HUES64 (cell line): ENCODE measurements around the gene RTP4. TPM values are rescaled to one million over a fixed set of nuclear protein-coding genes. Genes with fewer than 3 reads are reported as not detected.

Experiments used
- H3K27ac ChIP-seq: 2 replicates; pipeline ENCODE4 v1.7.0; 2013; ENCODE audit warnings: low read depth, low read length, inconsistent platforms
- H3K27me3 ChIP-seq: 2 replicates; pipeline ENCODE4 v1.6.1; 2013; ENCODE audit warnings: mild to moderate bottlenecking, low read length; ENCODE audit not compliant: insufficient read depth
- H3K36me3 ChIP-seq: 2 replicates; pipeline ENCODE4 v1.6.1; 2013; ENCODE audit warnings: mild to moderate bottlenecking, low read length; ENCODE audit not compliant: insufficient read depth
- H3K4me1 ChIP-seq: 2 replicates; pipeline ENCODE4 v1.6.1; 2013; ENCODE audit warnings: mild to moderate bottlenecking, low read length, moderate library complexity; ENCODE audit not compliant: insufficient read depth
- H3K4me3 ChIP-seq: 2 replicates; pipeline ENCODE4 v1.5.1; 2013; ENCODE audit warnings: mild to moderate bottlenecking, low read length, moderate library complexity
- H3K9ac ChIP-seq: 2 replicates; pipeline ENCODE4 v1.6.1; 2013; ENCODE audit warnings: mild to moderate bottlenecking, low read depth, low read length
- H3K9me3 ChIP-seq: 2 replicates; pipeline ENCODE4 v1.6.1; 2013; ENCODE audit warnings: low read depth, low read length; ENCODE audit not compliant: insufficient read depth
- WGBS: fragments of 150-250, 120-280 bp; methylation state at CpG from one replicate; pipeline ENCODE4 v1.1.7; 2013; ENCODE audit warnings: missing lambda C conversion rate; 5-methylcytosine and 5-hydroxymethylcytosine counted together
- polyA plus RNA-seq, 2 experiments: library from polyadenylated mRNA; stranded (reverse); fragments of 50-300 nt; gene quantifications; one replicate each; pipeline ENCODE4 v1.2.3, GENCODE V29; 2013

Gene RTP4, protein sequence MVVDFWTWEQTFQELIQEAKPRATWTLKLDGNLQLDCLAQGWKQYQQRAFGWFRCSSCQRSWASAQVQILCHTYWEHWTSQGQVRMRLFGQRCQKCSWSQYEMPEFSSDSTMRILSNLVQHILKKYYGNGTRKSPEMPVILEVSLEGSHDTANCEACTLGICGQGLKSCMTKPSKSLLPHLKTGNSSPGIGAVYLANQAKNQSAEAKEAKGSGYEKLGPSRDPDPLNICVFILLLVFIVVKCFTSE
- polyA plus RNA-seq (2013, experiment 1 of 2): not detected
- not detected for polyA plus RNA-seq (2013, experiment 2 of 2)

- Histone ChIP-seq H3K4me3 (no peak within 1 kb of the TSS), H3K9me3 (no peaks in the 10 kb centered on the region), H3K36me3 (no peaks in the 10 kb centered on the region), H3K27ac (no peak within 1 kb of the TSS), H3K9ac (no peak within 1 kb of the TSS), H3K4me1 (peaks cover 9% of the 10 kb centered on the region), H3K27me3 (no peaks in the 10 kb centered on the region)
- 93% methylated on average over 9 of the region's 10 CpGs for WGBS
Observed at GRCh38 chr3:187368251-187369088, at the start of gene RTP4. TSS of gene RTP4 (plus strand) at chr3:187368385. CDS start at chr3:187368442, 57 bp downstream.

GRCh38 chr3:187318819-187319616, 49.2 kb upstream of the RTP4 start:
- Histone ChIP-seq H3K36me3 (no peaks in the 10 kb centered on the region), H3K4me1 (peaks cover 7% of the 10 kb centered on the region; the same call in 1 of the 2 replicates), H3K4me3 (no peak overlapping the region), H3K9me3 (no peaks in the 10 kb centered on the region), H3K9ac (no peak overlapping the region), H3K27me3 (no peaks in the 10 kb centered on the region), H3K27ac (no peak overlapping the region)
- 38% methylated on average over 12 of the region's 13 CpGs for WGBS

DNA sequence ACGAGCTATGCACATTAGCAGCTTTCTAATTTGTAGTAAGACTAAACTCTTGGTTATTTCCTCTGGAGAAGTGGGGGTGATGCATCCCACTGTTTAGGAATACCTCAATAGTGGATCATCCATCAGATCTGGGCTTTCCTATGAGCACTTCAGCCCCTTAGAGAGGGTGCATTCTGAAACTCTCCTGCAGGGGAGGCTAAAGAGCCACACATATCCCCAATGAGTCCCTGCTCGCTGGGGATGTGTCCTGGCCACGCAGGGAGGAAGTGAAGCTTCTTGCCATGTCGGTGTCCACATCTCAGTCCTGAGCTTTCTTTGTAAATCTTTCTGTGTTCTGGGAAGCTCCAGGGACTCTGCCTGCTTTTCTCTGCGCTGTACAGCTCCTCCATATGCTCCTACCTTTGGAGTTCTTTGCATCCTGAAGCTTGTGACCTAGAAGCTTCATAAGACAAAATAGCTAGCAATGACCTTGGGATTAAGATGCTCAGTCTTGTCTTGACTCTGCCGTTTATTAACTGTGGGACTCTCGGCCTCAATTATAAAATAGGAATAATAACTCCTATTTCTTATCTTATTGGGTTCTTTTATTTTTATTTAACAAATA, 48.4 kb upstream of the RTP4 start:
- 33% methylated on average over 5 of the region's 7 CpGs for WGBS
- Histone ChIP-seq H3K36me3 (no peaks in the 10 kb centered on the region), H3K9ac (no peak overlapping the region), H3K27me3 (no peaks in the 10 kb centered on the region), H3K9me3 (no peaks in the 10 kb centered on the region), H3K4me1 (peaks cover 7% of the 10 kb centered on the region; the same call in 1 of the 2 replicates), H3K27ac (no peak overlapping the region), H3K4me3 (no peak overlapping the region)

DNA sequence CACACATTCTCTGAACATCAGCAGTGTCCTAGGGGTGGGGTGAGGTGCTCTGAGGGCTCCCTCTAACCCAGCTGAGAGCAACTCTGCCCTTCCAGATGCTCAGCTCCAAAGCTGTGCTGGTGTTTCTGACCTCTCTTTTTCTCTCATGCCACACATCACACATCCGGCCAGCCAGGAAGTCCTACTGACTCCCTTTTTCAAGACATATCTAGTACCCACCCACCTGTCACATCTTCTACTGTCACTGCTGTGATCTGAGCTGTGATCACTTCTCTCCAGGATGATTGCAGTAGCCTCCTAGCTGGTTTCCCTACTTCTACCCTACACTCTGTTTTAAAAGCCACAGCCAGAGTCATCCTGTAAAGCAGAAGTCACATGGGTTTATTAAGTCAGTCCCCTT, 46.4 kb upstream of the RTP4 start:
- H3K9me3 ChIP-seq: no peaks in the 10 kb centered on the region
- H3K4me3 ChIP-seq: no peak overlapping the region
- WGBS: 86% methylated on average over 1 of the region's 1 CpG
- no peaks in the 10 kb centered on the region for H3K36me3 ChIP-seq
- no peaks in the 10 kb centered on the region for H3K27me3 ChIP-seq
- no peak overlapping the region for H3K9ac ChIP-seq
- H3K4me1 ChIP-seq: peaks cover 7% of the 10 kb centered on the region; the same call in 1 of the 2 replicates
- H3K27ac ChIP-seq: no peak overlapping the region

DNA sequence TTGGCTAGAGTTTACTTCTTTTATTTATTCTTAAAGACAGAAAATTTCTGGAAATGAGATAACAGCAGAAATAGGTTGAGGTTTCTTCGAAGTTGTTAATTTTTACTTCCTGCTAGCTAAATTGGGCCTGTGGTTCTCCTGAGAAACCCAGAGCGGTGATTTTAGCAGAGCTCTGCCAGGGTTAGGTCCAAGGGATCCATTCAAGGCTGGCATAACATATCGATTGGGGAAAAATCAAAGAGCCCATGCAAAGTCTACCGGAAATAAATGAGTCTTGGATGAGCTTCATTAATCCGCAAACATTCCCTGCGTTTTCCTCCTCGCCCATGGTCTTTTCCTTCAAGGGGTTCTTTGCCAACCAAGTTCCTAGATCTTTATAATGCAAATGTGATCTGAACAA, 45.9 kb upstream of the RTP4 start:
- H3K27me3 ChIP-seq: no peaks in the 10 kb centered on the region
- no peak overlapping the region for H3K4me3 ChIP-seq
- no peak overlapping the region for H3K9ac ChIP-seq
- H3K36me3 ChIP-seq: no peaks in the 10 kb centered on the region
- H3K9me3 ChIP-seq: no peaks in the 10 kb centered on the region
- H3K27ac ChIP-seq: no peak overlapping the region
- H3K4me1 ChIP-seq: peaks cover 7% of the 10 kb centered on the region; the same call in 1 of the 2 replicates
- 92% methylated on average over 7 of the region's 7 CpGs for WGBS

- WGBS: 88% methylated on average over 3 of the region's 3 CpGs
- peaks cover 7% of the 10 kb centered on the region; the same call in 1 of the 2 replicates for H3K4me1 ChIP-seq
- H3K36me3 ChIP-seq: no peaks in the 10 kb centered on the region
- H3K9ac ChIP-seq: no peak overlapping the region
- H3K9me3 ChIP-seq: no peaks in the 10 kb centered on the region
- no peak overlapping the region for H3K27ac ChIP-seq
- H3K27me3 ChIP-seq: no peaks in the 10 kb centered on the region
- no peak overlapping the region for H3K4me3 ChIP-seq
Observed at GRCh38 chr3:187323091-187323490, 45.1 kb upstream of the RTP4 start.

GRCh38 chr3:187325632-187326031, 42.6 kb upstream of the RTP4 start:
- WGBS: 96% methylated on average over 5 of the region's 5 CpGs
- Histone ChIP-seq H3K9ac (no peak overlapping the region), H3K4me1 (no peaks in the 10 kb centered on the region), H3K27ac (no peak overlapping the region), H3K36me3 (no peaks in the 10 kb centered on the region), H3K27me3 (no peaks in the 10 kb centered on the region), H3K4me3 (no peak overlapping the region), H3K9me3 (no peaks in the 10 kb centered on the region)

DNA sequence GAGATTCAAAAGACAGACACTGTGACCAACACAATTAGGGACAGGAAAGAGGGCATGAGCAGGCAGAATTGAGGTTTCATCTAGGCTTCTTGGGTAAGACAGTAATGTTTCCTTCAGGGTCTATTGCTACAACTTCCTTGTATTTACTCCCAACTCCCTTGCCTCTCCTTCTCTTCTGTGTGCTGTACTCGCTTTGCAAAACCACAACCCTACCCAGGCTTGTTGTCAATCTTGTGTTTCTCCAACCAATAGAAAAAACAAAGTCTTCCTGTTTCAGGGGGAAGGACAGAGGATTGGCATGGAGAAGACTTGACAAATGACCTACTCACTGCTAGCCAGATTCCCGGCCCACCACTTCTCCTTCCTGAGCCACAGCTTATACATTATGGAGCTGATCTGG, 40.3 kb upstream of the RTP4 start:
- no peak overlapping the region for H3K27ac ChIP-seq
- no peak overlapping the region for H3K9ac ChIP-seq
- WGBS: 82% methylated on average over 1 of the region's 2 CpGs
- H3K4me3 ChIP-seq: no peak overlapping the region
- H3K4me1 ChIP-seq: no peaks in the 10 kb centered on the region
- no peaks in the 10 kb centered on the region for H3K9me3 ChIP-seq
- H3K36me3 ChIP-seq: no peaks in the 10 kb centered on the region
- H3K27me3 ChIP-seq: no peaks in the 10 kb centered on the region

- WGBS: 93% methylated on average over 3 of the region's 3 CpGs
- Histone ChIP-seq H3K27ac (no peak overlapping the region), H3K9ac (no peak overlapping the region)
Observed at GRCh38 chr3:187328691-187329090, 39.5 kb upstream of the RTP4 start.

DNA sequence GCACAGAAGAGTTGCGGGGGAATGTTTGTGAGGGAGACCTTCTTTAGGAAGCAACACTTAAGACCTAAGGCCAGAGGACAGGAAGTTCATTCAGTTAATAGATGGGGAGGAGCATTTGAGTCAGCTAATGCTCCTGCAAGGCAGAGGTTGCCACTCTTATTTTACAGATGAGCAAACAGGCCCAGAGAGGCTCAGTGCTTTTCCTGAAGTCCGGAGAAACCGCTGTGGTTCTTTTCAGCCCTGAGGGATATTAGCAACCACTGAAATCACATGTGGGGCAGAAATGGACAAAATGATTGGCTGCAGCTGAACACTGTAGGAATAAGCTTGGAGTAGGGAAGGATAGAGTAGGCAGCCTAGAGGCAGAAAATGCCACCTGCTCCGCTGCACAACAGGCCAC, 33.3 kb upstream of the RTP4 start:
- Histone ChIP-seq H3K27me3 (no peaks in the 10 kb centered on the region), H3K27ac (no peak overlapping the region), H3K9me3 (no peaks in the 10 kb centered on the region), H3K9ac (no peak overlapping the region), H3K36me3 (no peaks in the 10 kb centered on the region), H3K4me3 (no peak overlapping the region), H3K4me1 (0 out of 2 replicates have a peak, but pooled peaks cover 4% of the 10 kb centered on the region)
- 93% methylated on average over 4 of the region's 4 CpGs for WGBS

More at GRCh38 chr3:187328691-187329090, 39.5 kb upstream of the RTP4 start:
- H3K9me3 ChIP-seq: no peaks in the 10 kb centered on the region
- no peaks in the 10 kb centered on the region for H3K36me3 ChIP-seq
- H3K27me3 ChIP-seq: no peaks in the 10 kb centered on the region
- no peak overlapping the region for H3K4me3 ChIP-seq
- H3K4me1 ChIP-seq: 0 out of 2 replicates have a peak, but pooled peaks cover 4% of the 10 kb centered on the region
